IMR-90 (cell line): Measurements from ENCODE around the gene LAP3. TPM values are rescaled to one million over a fixed set of nuclear protein-coding genes. Genes with fewer than 3 reads are reported as not detected.

ENCODE experiments used
- ATAC-seq: fragments of 200-7000 bp; cut with Tn5 transposase; 2 replicates; pipeline ENCODE4 v1.9.1; 2020; ENCODE audit warnings: low read depth, mild to moderate bottlenecking, moderate library complexity
- BruUV-seq: library from RNA; stranded (reverse); fragments of 400-500 nt; replicated peaks from 2 replicates; lab custom pipeline; 2021; lab: Mats Ljungman, UMichigan
- CTCF ChIA-PET: fragments of 300-600 bp; formaldehyde crosslinking; extraction: SDS; loops from one replicate; lab custom pipeline; 2021; ENCODE audit warnings: antibody characterized with exemption; lab: Yijun Ruan, JAX
- POLR2A ChIA-PET: fragments of 300-600 bp; sonication (Branson Sonifier 250); formaldehyde crosslinking; loops from one replicate; lab custom pipeline; 2022; ENCODE audit warnings: antibody characterized with exemption; ENCODE audit not compliant: unreplicated experiment; lab: Charles Lee
- DNase-seq: peaks from one replicate; pipeline ENCODE4 v3.0.0; 2013
- H2AFZ ChIP-seq: replicated peaks from 2 replicates; pipeline ENCODE3; 2013; ENCODE audit warnings: low read length, mild to moderate bottlenecking; ENCODE audit not compliant: poor library complexity
- H2AK5ac ChIP-seq: 2 replicates; pipeline ENCODE4 v1.6.1; 2013; ENCODE audit warnings: low read depth, low read length, inconsistent platforms
- H2AK9ac ChIP-seq: replicated peaks from 2 replicates; pipeline ENCODE3; 2013; ENCODE audit warnings: mild to moderate bottlenecking, low read depth, low read length, moderate library complexity; ENCODE audit not compliant: poor library complexity
- H2BK120ac ChIP-seq: 2 replicates; pipeline ENCODE4 v1.6.1; 2013; ENCODE audit warnings: low read depth, low read length, inconsistent platforms
- H2BK15ac ChIP-seq: 3 replicates; pipeline ENCODE4 v1.6.1; 2013; ENCODE audit warnings: low read depth, low read length, inconsistent platforms
- H2BK20ac ChIP-seq: 2 replicates; pipeline ENCODE4 v1.6.1; 2013; ENCODE audit warnings: low read depth, mild to moderate bottlenecking, inconsistent platforms, low read length, moderate library complexity
- H2BK5ac ChIP-seq: 2 replicates; pipeline ENCODE4 v1.6.1; 2013; ENCODE audit warnings: mild to moderate bottlenecking, low read depth, low read length, inconsistent platforms; ENCODE audit not compliant: poor library complexity, severe bottlenecking
- H3K14ac ChIP-seq: replicated peaks from 2 replicates; pipeline ENCODE4 v1.6.1; 2013; ENCODE audit warnings: low read depth, low read length, inconsistent platforms
- H3K18ac ChIP-seq: 2 replicates; pipeline ENCODE4 v1.6.1; 2013; ENCODE audit warnings: low read depth, low read length, control low read depth
- H3K23ac ChIP-seq: 2 replicates; pipeline ENCODE4 v1.6.1; 2013; ENCODE audit warnings: low read depth, low read length, inconsistent platforms
- H3K27ac ChIP-seq: 2 replicates; pipeline ENCODE4 v1.5.1; 2013; ENCODE audit warnings: mild to moderate bottlenecking, control low read depth, low read length; ENCODE audit not compliant: insufficient read depth
- H3K27me3 ChIP-seq: 2 replicates; pipeline ENCODE4 v1.6.1; 2013; ENCODE audit warnings: low read length; ENCODE audit not compliant: control insufficient read depth, insufficient read depth
- H3K36me3 ChIP-seq: 2 replicates; pipeline ENCODE4 v1.6.1; 2013; ENCODE audit warnings: low read length, mixed read lengths; ENCODE audit not compliant: control insufficient read depth, insufficient read depth
- H3K4ac ChIP-seq: 2 replicates; pipeline ENCODE4 v1.6.1; 2013; ENCODE audit warnings: low read depth, low read length, inconsistent platforms
- H3K4me1 ChIP-seq: 2 replicates; pipeline ENCODE4 v1.6.1; 2013; ENCODE audit warnings: low read length, mixed read lengths; ENCODE audit not compliant: control insufficient read depth, insufficient read depth
- H3K4me2 ChIP-seq: 2 replicates; pipeline ENCODE4 v1.6.1; 2013; ENCODE audit warnings: low read depth, mild to moderate bottlenecking, control low read depth, low read length, moderate library complexity
- H3K4me3 ChIP-seq: 2 replicates; pipeline ENCODE4 v1.5.1; 2013; ENCODE audit warnings: low read depth, mild to moderate bottlenecking, control low read depth, low read length, moderate library complexity; ENCODE audit not compliant: insufficient read depth
- H3K56ac ChIP-seq: 2 replicates; pipeline ENCODE4 v1.6.1; 2013; ENCODE audit warnings: low read length, inconsistent platforms; ENCODE audit not compliant: insufficient read depth; ENCODE audit errors: extremely low read depth
- H3K79me1 ChIP-seq, 2 experiments: 2 replicates each; pipeline ENCODE4 v1.6.1; 2013; ENCODE audit warnings: low read length in 2 of 2, inconsistent platforms in 1 of 2, low read depth in 1 of 2
- H3K9ac ChIP-seq: 2 replicates; pipeline ENCODE4 v1.6.1; 2013; ENCODE audit warnings: low read depth, low read length, control low read depth
- H3K9me1 ChIP-seq: 2 replicates; pipeline ENCODE4 v1.6.1; 2013; ENCODE audit warnings: low read length, inconsistent platforms; ENCODE audit not compliant: insufficient read depth
- H3K9me3 ChIP-seq: 2 replicates; pipeline ENCODE4 v1.6.1; 2013; ENCODE audit warnings: low read length; ENCODE audit not compliant: control insufficient read depth, insufficient read depth
- H4K20me1 ChIP-seq: 2 replicates; pipeline ENCODE4 v1.6.1; 2013; ENCODE audit warnings: low read length, inconsistent platforms; ENCODE audit not compliant: insufficient read depth
- H4K5ac ChIP-seq: 2 replicates; pipeline ENCODE4 v1.6.1; 2013; ENCODE audit warnings: mild to moderate bottlenecking, low read depth, low read length, control low read depth
- H4K8ac ChIP-seq, 2 experiments: 2 replicates each; pipeline ENCODE4 v1.6.1; 2013; ENCODE audit warnings: low read depth in 2 of 2, low read length in 2 of 2, control low read depth in 1 of 2, inconsistent platforms in 1 of 2
- H4K91ac ChIP-seq: 2 replicates; pipeline ENCODE4 v1.6.1; 2013; ENCODE audit warnings: low read depth, low read length, inconsistent platforms; ENCODE audit not compliant: insufficient read depth
- BHLHE40 ChIP-seq: fragments of 150-350 bp; IDR thresholded peaks from 2 replicates; pipeline ENCODE4 v1.6.1; 2016; ENCODE audit warnings: mild to moderate bottlenecking, low read depth, low read length
- CEBPB ChIP-seq: IDR thresholded peaks from 2 replicates; pipeline ENCODE4 v1.6.1; 2012; ENCODE audit warnings: low read depth, low read length, improper control_type of control experiment
- FOS ChIP-seq: fragments of 150-350 bp; IDR thresholded peaks from 2 replicates; pipeline ENCODE4 v1.6.1; 2016; ENCODE audit warnings: low read depth, low read length
- MAZ ChIP-seq: IDR thresholded peaks from 2 replicates; pipeline ENCODE4 v1.6.1; 2012; ENCODE audit warnings: low read depth, mild to moderate bottlenecking, low read length, improper control_type of control experiment, moderate library complexity, borderline replicate concordance
- MXI1 ChIP-seq: IDR thresholded peaks from 2 replicates; pipeline ENCODE4 v1.6.1; 2012; ENCODE audit warnings: low read depth, mild to moderate bottlenecking, low read length, moderate library complexity, borderline replicate concordance
- NFE2L2 ChIP-seq: fragments of 150-350 bp; IDR thresholded peaks from 2 replicates; pipeline ENCODE4 v1.6.1; 2016; ENCODE audit warnings: low read depth, mild to moderate bottlenecking, low read length
- POLR2A ChIP-seq: IDR thresholded peaks from 2 replicates; pipeline ENCODE4 v1.6.1; 2012; ENCODE audit warnings: mild to moderate bottlenecking, low read depth, low read length
- RAD21 ChIP-seq: IDR thresholded peaks from 2 replicates; pipeline ENCODE4 v1.6.1; 2012; ENCODE audit warnings: low read length, improper control_type of control experiment
- RCOR1 ChIP-seq: IDR thresholded peaks from 2 replicates; pipeline ENCODE4 v1.6.1; 2012; ENCODE audit warnings: mild to moderate bottlenecking, low read length, improper control_type of control experiment; ENCODE audit not compliant: insufficient replicate concordance
- SMC3 ChIP-seq: fragments of 150-350 bp; IDR thresholded peaks from 2 replicates; pipeline ENCODE4 v1.6.1; 2016; ENCODE audit warnings: low read depth, mild to moderate bottlenecking, antibody characterized with exemption, low read length, moderate library complexity
- whole genome bisulfite sequencing, 2 experiments: methylation state at CpG; one replicate each; pipeline versions ENCODE4 v1.1.5 to v1.1.7; 2013; ENCODE audit warnings: missing lambda C conversion rate in 2 of 2; ENCODE audit not compliant: insufficient read length in 1 of 2; ENCODE audit errors: extremely low coverage in 2 of 2; 5-methylcytosine and 5-hydroxymethylcytosine counted together
- dilution Hi-C: fragments of 300-500 bp; cut with HindIII; formaldehyde crosslinking; loops from one replicate; pipeline ENCODE4 v1.14.3; 2018; ENCODE audit warnings: low sequenced_read_pairs; ENCODE audit not compliant: unreplicated experiment
- in situ Hi-C: fragments of 300-500 bp; cut with MboI; formaldehyde crosslinking; loops from 3 replicates; pipeline ENCODE4 v1.14.3; 2019; ENCODE audit warnings: low sequenced_read_pairs, inconsistent platforms, mixed read lengths
- intact Hi-C: fragments of 100-400 bp; cut with micrococcal nuclease; formaldehyde crosslinking; loops from 2 replicates; pipeline ENCODE4 v1.10.0; 2022
- polyA plus RNA-seq, 3 experiments: library from polyadenylated mRNA; depleted of rRNA; stranded (reverse); fragments of >200 nt; gene quantifications; 2 replicates each; pipeline ENCODE4 v1.2.3, GENCODE V29; 2012; ENCODE audit warnings: low replicate concordance in 1 of 3
- total RNA-seq: library from RNA; depleted of rRNA; stranded (reverse); fragments of >200 nt; gene quantifications from 2 replicates; pipeline ENCODE4 v1.2.3, GENCODE V29; 2012
- TF ChIP-seq, protein P1 (sequence below): fragments of 150-350 bp; IDR thresholded peaks from 2 replicates; pipeline ENCODE4 v1.6.1; 2016; ENCODE audit warnings: low read depth, mild to moderate bottlenecking, low read length, moderate library complexity, borderline replicate concordance
- TF ChIP-seq, protein P2 (sequence below): fragments of 150-350 bp; IDR thresholded peaks from 2 replicates; pipeline ENCODE4 v1.6.1; 2017; ENCODE audit warnings: mild to moderate bottlenecking, antibody characterized with exemption, low read length, low read depth

The LAP3 gene
- total and polyA plus RNA-seq, 2 of the 4 experiments (the other 2 are of a cell fraction), result 57.9 to 91.6 TPM

DNA sequence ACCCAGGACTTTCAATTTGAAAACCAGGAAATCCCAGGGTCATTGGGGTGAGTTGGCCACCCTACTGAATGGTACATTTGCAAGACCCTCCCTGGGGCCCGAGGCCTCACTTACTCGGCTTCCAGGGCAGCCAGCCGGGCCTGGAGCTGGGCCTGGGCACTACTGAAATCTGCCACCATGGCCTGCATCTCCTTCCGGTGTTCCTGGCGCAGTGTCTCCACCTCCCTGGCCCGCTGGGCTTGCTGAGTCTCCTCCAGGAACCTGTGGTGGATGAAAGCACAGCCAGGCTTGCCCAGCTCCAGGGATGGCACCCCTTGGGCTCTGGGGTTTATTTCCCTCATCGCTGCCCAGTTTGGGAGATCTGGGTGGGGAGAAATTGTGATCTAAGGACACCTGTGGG, 62.1 kb downstream of the LAP3 start:
- H3K4ac ChIP-seq, result no peak overlapping the region
- no peak overlapping the region for H2BK5ac ChIP-seq
- no peak overlapping the region for H3K27ac ChIP-seq
- peaks cover 6% of the 10 kb centered on the region; the same call in 1 of the 2 replicates for H3K9me3 ChIP-seq
- H3K4me2 ChIP-seq, result no peak overlapping the region
- DNase-seq (no peak), ATAC-seq (no peak)
- TF ChIP-seq MAZ (no peak), BHLHE40 (no peak), FOS (no peak), POLR2A (no peak), RAD21 (no peak), RCOR1 (no peak), CEBPB (no peak), NFE2L2 (no peak), SMC3 (no peak), MXI1 (no peak)
- TF ChIP-seq, protein P1, sequence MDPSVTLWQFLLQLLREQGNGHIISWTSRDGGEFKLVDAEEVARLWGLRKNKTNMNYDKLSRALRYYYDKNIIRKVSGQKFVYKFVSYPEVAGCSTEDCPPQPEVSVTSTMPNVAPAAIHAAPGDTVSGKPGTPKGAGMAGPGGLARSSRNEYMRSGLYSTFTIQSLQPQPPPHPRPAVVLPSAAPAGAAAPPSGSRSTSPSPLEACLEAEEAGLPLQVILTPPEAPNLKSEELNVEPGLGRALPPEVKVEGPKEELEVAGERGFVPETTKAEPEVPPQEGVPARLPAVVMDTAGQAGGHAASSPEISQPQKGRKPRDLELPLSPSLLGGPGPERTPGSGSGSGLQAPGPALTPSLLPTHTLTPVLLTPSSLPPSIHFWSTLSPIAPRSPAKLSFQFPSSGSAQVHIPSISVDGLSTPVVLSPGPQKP, result no peak
- TF ChIP-seq, protein P2, sequence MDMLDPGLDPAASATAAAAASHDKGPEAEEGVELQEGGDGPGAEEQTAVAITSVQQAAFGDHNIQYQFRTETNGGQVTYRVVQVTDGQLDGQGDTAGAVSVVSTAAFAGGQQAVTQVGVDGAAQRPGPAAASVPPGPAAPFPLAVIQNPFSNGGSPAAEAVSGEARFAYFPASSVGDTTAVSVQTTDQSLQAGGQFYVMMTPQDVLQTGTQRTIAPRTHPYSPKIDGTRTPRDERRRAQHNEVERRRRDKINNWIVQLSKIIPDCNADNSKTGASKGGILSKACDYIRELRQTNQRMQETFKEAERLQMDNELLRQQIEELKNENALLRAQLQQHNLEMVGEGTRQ, result no peak
- H3K4me1 ChIP-seq, result no peaks in the 10 kb centered on the region
- H3K36me3 ChIP-seq, result peaks cover 5% of the 10 kb centered on the region
- 80% methylated on average over 2 of the region's 7 CpGs; no CpG with 5 or more reads in 1 of the 2 experiments for WGBS, 2 experiments
- H3K9ac ChIP-seq, result no peak overlapping the region
- H2AK5ac ChIP-seq, result no peak overlapping the region
- H2BK15ac ChIP-seq, result no peak overlapping the region
- in situ Hi-C loops, result loop anchor here (25.0 kb wide), 1 partner anchor 948 kb away; no protein-coding TSS in a partner anchor
- H3K18ac ChIP-seq, result no peak overlapping the region
- H3K23ac ChIP-seq, result no peak overlapping the region
- H3K56ac ChIP-seq, result no peak overlapping the region
- no peak overlapping the region for H2AK9ac ChIP-seq
- no peak overlapping the region for H4K91ac ChIP-seq
- no peaks in the 10 kb centered on the region for H3K9me1 ChIP-seq
- dilution Hi-C loops, result no loop called here
- intact Hi-C loops, result loop anchor here (5.0 kb wide), 1 partner anchor 173 kb away; the partner anchor contains the start of genes DCAF16 and NCAPG
- H2AFZ ChIP-seq, result no peak overlapping the region
- no peak overlapping the region for H2BK20ac ChIP-seq
- H4K5ac ChIP-seq, result no peak overlapping the region
- CTCF ChIA-PET, result no interaction called here
- H4K20me1 ChIP-seq, result peaks cover 4% of the 10 kb centered on the region; the same call in 1 of the 2 replicates
- no peak overlapping the region for H3K14ac ChIP-seq
- POLR2A ChIA-PET, result no interaction called here
- no peak overlapping the region for H2BK120ac ChIP-seq
- no TSS peak for BruUV-seq
- H3K4me3 ChIP-seq, result no peak overlapping the region
- H3K79me1 ChIP-seq, result no peaks in the 10 kb centered on the region
- no peaks in the 10 kb centered on the region for H3K27me3 ChIP-seq
- no peak overlapping the region for H4K8ac ChIP-seq
